DMS153 treated with DMSO at 0.1 percent for 48 hours (cell line): ENCODE measurements around the gene CAMTA1.
A peak's percentile ranks its signal among the peaks of the same experiment; 100 is the strongest.

Experiments
- DNase-seq: peaks from one replicate; lab custom pipeline; 2025; ENCODE audit not compliant: unreplicated experiment; lab: John Stamatoyannopoulos, UW

The CAMTA1 gene

GRCh38 chr1:7018826-7019225 lies 233.6 kb downstream of the CAMTA1 start:
- no peak for DNase-seq

GRCh38 chr1:7019510-7019909 lies 234.3 kb downstream of the CAMTA1 start:
- no peak for DNase-seq

GRCh38 chr1:7022058-7022457 lies 236.8 kb downstream of the CAMTA1 start:
- no peak for DNase-seq

GRCh38 chr1:7025013-7025412 lies 239.8 kb downstream of the CAMTA1 start:
- no peak for DNase-seq

GRCh38 chr1:7026169-7026568 lies 240.9 kb downstream of the CAMTA1 start:
- no peak for DNase-seq

- no peak for DNase-seq
These were observed 247.7 kb downstream of the CAMTA1 start for GRCh38 chr1:7032992-7033391.

- no peak for DNase-seq
These were observed 251.1 kb downstream of the CAMTA1 start for GRCh38 chr1:7036386-7036785.

GRCh38 chr1:7039590-7040220 lies 254.5 kb downstream of the CAMTA1 start:
- DNase-seq = no peak

- DNase-seq = no peak
These were observed 255.9 kb downstream of the CAMTA1 start for GRCh38 chr1:7040969-7041695.

- DNase-seq = peak; percentile 23
These were observed 257.3 kb downstream of the CAMTA1 start for GRCh38 chr1:7042322-7043190.

- no peak for DNase-seq
These were observed 257.9 kb downstream of the CAMTA1 start for GRCh38 chr1:7043191-7043549.

- DNase-seq = no peak
These were observed 258.7 kb downstream of the CAMTA1 start for GRCh38 chr1:7043719-7044535.

GRCh38 chr1:7045897-7046296 lies 260.6 kb downstream of the CAMTA1 start:
- DNase-seq = no peak

- no peak for DNase-seq
These were observed 261.1 kb downstream of the CAMTA1 start for GRCh38 chr1:7046314-7046713.

GRCh38 chr1:7046891-7047290 lies 261.6 kb downstream of the CAMTA1 start:
- no peak for DNase-seq

- no peak for DNase-seq
These were observed 262.6 kb downstream of the CAMTA1 start for GRCh38 chr1:7047866-7048265.

GRCh38 chr1:7048395-7048794 lies 263.1 kb downstream of the CAMTA1 start:
- no peak for DNase-seq

GRCh38 chr1:7049913-7050625 lies 264.8 kb downstream of the CAMTA1 start:
- no peak for DNase-seq

GRCh38 chr1:7050751-7051665 lies 265.8 kb downstream of the CAMTA1 start:
- no peak for DNase-seq
